Mononuclear cell (primary cell): Measurements from ENCODE around the gene INTS7. TPM values are rescaled to one million over a fixed set of nuclear protein-coding genes. Genes with fewer than 3 reads are reported as not detected.
"Not testable (repeated sequence)": the region's sequence is repeated elsewhere in the genome, so short reads cannot be mapped to it uniquely, and the experiment has no call there.

ENCODE experiments used
- H3K27me3 ChIP-seq: 2 replicates; pipeline ENCODE4 v1.6.0; 2011; ENCODE audit warnings: low read length, control low read depth; ENCODE audit not compliant: insufficient read depth
- H3K4me1 ChIP-seq: 2 replicates; pipeline ENCODE4 v1.5.1; 2011; ENCODE audit warnings: mild to moderate bottlenecking, low read length, control low read depth; ENCODE audit not compliant: insufficient read depth
- H3K4me3 ChIP-seq: 2 replicates; pipeline ENCODE4 v1.5.1; 2011; ENCODE audit warnings: mild to moderate bottlenecking, low read length, moderate library complexity
- H3K9me3 ChIP-seq: 2 replicates; pipeline ENCODE4 v1.5.1; 2011; ENCODE audit warnings: low read depth, mild to moderate bottlenecking, control low read depth, low read length
- total RNA-seq: library from RNA; depleted of rRNA; stranded (reverse); fragments of >200 nt; gene quantifications from one replicate; pipeline ENCODE4 v1.2.3, GENCODE V29; 2012

INTS7 gene
- total RNA-seq, 1 donor: 3.8 TPM

GRCh38 chr1:212012034-212012740 lies 23.2 kb downstream of the INTS7 start:
- Histone ChIP-seq H3K4me1 (no peaks in the 10 kb centered on the region), H3K4me3 (no peak overlapping the region), H3K9me3 (no peaks in the 10 kb centered on the region), H3K27me3 (no peaks in the 10 kb centered on the region)

DNA sequence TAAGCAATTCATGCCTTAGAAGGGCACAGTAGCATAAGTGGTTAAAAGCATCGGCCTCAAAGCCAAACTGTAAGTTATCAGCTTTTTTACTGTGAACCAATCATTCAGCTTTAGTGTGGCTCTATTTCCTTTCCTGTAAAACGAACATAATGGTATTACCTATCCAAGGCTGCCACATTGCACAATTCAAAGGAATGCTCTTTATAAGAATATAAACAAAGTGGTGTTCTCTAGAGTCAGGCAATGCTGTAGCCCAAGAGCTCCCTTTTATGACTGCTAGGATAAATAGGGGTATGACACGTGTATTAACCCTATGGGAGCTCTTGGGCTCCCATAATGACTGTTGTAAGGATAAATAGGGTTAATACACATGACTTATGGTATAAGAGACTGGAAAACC lies 25.4 kb downstream of the INTS7 start:
- no peaks in the 10 kb centered on the region for H3K9me3 ChIP-seq
- H3K4me1 ChIP-seq: no peaks in the 10 kb centered on the region
- H3K4me3 ChIP-seq: no peak overlapping the region
- H3K27me3 ChIP-seq: no peaks in the 10 kb centered on the region

- Histone ChIP-seq H3K27me3 (no peaks in the 10 kb centered on the region), H3K4me3 (no peak overlapping the region), H3K4me1 (no peaks in the 10 kb centered on the region), H3K9me3 (no peaks in the 10 kb centered on the region)
These were observed 25.8 kb downstream of the INTS7 start for GRCh38 chr1:212009561-212009960.

DNA sequence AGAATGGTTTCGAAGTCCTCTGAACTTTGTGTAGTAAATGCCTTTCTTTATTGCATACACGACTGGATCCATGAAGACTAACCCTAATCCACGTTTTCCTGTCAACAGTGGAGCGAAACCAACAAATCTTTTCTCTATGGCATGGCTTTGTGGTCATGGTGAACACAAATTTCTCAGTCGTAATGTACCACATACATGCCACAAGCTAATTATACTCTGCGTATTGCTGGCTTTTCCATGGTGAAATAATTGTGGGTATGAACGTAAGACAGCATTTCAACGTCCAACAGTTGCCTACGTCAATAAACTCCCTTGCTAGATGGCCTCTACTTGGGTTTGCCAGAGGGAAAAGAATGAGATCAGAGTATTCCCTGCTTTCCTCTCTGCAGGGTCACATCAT lies 27.5 kb downstream of the INTS7 start:
- no peaks in the 10 kb centered on the region for H3K27me3 ChIP-seq

DNA sequence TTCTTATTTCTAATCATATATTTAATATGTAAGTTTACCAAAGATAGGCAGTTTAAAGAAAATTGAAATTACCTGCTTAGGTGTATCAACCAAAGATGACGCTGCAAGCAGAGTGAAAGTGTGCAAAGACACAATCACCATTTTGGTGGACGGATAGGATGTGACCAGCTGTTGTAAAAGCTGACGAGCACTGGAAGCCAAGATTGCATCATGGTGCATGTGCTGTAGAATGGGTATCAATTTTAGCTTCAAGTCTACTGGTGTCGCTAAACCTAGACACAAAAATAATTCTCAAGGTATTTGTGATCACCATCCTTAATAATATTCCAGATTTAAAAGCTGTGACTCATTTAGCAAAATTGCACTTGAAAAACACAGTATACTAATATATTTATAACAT lies 28.2 kb downstream of the INTS7 start:
- no peaks in the 10 kb centered on the region for H3K27me3 ChIP-seq
- no peaks in the 10 kb centered on the region for H3K4me1 ChIP-seq
- H3K4me3 ChIP-seq: no peak overlapping the region
- H3K9me3 ChIP-seq: no peaks in the 10 kb centered on the region

More for the DNA sequence above, 27.5 kb downstream of the INTS7 start:
- Histone ChIP-seq H3K4me3 (no peak overlapping the region), H3K9me3 (no peaks in the 10 kb centered on the region), H3K4me1 (no peaks in the 10 kb centered on the region)

DNA sequence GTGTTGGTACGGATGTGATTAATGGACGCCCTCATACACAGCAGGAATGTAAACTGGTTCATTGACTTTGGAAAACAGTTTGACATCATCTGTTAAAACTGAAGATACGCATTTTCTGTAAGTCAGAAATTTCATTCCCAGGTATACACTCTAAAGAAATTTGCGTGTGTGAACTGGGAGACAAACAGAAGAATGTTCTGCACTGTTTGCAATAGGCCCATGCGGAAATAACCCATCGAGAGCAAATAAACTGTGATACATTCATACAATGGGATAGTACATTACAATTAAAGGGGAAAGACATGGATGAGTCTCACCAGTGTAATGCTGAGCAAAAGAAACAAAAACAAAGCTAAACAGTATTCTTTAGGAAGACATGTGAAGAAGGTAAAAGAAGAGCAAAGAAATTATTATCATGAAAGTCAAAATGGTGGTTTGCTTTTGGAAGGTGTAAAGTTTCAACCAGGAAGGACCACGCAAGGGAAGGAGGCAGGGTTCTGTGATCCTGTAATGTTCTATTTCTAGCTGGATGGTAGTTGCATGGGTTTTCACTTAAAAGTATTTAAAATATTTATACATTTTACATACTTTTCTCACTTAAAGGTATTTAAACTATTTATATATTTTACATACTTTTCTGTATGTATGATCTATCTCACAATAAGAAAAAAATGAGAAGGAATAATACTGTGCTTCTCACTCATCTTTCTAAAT lies 30.3 kb downstream of the INTS7 start:
- Histone ChIP-seq H3K9me3 (no peaks in the 10 kb centered on the region), H3K27me3 (no peaks in the 10 kb centered on the region), H3K4me1 (no peaks in the 10 kb centered on the region), H3K4me3 (no peak overlapping the region)

DNA sequence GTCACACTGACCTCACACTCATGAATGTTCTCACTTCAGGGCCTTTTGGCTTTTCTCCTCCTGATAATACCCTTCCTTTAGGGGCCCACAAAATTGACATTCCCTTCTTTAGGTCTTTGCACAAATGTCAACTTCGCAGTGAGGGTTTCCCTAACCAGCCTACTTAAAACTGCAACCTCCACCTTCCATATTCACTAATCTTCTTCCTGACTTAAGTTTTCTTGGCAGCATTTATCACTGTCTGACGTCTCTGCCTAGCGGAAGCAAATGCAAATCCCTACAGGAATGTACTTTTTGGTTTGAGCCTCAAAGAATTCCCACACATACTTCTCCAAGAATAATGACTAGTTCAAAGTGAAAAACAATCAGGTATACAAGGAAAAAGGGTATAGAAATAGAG lies 32.8 kb downstream of the INTS7 start:
- Histone ChIP-seq H3K27me3 (no peaks in the 10 kb centered on the region), H3K9me3 (no peaks in the 10 kb centered on the region), H3K4me3 (no peak overlapping the region), H3K4me1 (no peaks in the 10 kb centered on the region)

GRCh38 chr1:211997426-211997825 lies 37.9 kb downstream of the INTS7 start:
- H3K4me1 ChIP-seq, H3K27me3 ChIP-seq, H3K4me3 ChIP-seq, H3K9me3 ChIP-seq: not testable (repeated sequence)

- Histone ChIP-seq H3K27me3 (no peaks in the 10 kb centered on the region), H3K4me3 (no peak overlapping the region), H3K4me1 (no peaks in the 10 kb centered on the region), H3K9me3 (no peaks in the 10 kb centered on the region)
These were observed 43.7 kb downstream of the INTS7 start for GRCh38 chr1:211991695-211992094.

DNA sequence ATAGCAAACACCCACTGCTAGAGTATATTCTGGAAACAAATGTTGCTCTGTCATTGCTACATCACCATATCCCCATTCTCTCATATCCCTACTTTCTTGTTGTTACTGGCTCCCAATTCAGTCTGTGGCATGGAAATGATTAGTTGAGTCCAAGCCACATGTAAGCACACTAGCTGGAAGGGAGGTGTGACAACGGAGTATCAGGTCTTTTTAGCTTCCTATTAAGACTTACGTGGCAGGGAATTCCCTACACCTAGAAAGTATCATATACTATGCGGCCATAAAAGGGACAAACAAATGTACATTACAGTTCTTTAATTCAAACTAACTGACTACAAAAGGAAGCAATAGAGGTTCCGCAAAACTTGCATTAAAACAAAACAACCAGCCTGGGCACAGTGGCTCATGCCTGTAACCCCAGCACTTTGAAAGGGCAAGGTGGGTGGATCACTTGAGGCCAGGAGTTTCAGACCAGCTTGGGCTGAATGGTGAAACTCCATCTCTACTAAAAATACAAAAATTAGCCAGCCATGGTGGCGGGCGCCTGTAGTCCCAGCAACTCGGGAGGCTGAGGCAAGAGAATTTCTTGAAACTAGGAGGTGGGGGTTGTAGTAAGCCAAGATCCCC lies 48.6 kb downstream of the INTS7 start:
- Histone ChIP-seq H3K4me3 (no peak overlapping the region), H3K9me3 (no peaks in the 10 kb centered on the region), H3K4me1 (no peaks in the 10 kb centered on the region), H3K27me3 (no peaks in the 10 kb centered on the region)

DNA sequence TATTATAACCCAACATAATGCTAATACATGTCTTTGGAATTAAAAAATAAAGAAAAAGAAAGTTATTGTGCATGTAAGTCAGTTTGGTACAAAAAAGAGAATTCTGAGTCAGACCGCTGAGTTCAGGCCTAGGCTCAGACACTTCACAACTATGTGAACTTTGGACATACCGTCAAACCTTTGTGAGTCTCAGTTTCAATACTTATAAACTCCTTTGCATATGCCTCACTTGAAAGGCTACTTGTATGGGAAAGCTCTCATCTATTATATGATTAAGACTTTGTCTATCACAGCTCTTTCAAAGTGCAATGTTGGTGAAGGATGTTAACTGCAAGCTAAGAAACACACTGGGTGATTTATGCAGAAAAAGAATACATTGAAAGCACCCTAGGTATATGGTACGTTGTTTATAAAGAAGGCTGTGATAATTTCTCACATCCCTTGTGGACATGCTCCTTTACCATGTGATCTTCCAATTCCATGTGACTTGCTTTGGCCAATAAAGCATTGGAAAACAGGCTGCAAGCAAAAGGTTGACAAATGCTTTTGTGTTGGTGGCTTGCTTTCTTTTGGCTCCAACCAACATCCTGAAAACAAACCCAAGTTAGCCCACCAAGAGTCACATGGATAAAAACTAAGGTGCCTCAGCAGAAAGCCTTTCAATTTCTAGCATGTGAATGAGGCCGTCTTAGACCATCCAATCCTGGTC lies 49.6 kb downstream of the INTS7 start:
- no peaks in the 10 kb centered on the region for H3K27me3 ChIP-seq
- no peaks in the 10 kb centered on the region for H3K4me1 ChIP-seq
- H3K9me3 ChIP-seq: no peaks in the 10 kb centered on the region
- no peak overlapping the region for H3K4me3 ChIP-seq

- Histone ChIP-seq H3K27me3 (no peaks in the 10 kb centered on the region), H3K4me1 (no peaks in the 10 kb centered on the region), H3K9me3 (no peaks in the 10 kb centered on the region), H3K4me3 (no peak overlapping the region)
These were observed 56.8 kb downstream of the INTS7 start for GRCh38 chr1:211978596-211978995.

DNA sequence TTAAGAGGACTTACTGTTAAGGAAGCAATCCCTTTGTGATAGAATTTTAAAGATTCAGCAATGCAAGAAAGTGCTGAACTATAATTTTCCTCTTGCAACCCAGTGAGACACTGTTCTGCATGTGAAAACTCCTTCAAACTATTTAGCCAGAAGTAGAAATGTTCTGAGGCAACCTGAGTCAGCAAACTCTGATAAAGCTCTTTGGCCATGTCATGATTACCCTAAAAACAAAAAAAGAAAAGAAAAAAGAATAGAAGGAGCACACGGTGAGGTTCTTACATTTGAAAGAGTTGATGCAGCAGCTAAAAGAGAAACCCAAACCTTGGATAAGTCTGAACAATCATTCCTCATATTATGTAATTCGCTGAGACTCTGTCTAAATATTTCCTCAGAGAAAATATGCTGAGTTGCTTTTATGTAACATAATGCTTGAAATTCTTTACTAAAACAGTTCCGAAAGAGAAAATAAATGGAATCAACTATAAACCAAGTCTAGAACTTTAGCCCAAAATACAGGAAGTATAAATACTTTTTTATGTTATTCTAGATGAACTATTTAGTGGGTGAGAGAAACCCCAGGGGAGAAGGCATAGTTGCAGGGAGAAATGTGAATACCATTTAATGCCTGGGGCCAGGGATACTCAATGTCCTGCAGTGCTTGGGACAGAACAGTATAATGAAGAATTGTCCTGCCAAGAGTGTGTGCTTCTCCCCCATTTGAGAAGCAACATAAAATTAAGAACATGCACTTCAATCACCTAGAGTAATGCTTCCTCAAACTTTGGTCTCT lies 60.0 kb downstream of the INTS7 start:
- Histone ChIP-seq H3K4me1 (no peaks in the 10 kb centered on the region), H3K9me3 (no peaks in the 10 kb centered on the region), H3K4me3 (no peak overlapping the region), H3K27me3 (no peaks in the 10 kb centered on the region)

- Histone ChIP-seq H3K4me3 (no peak overlapping the region), H3K27me3 (no peaks in the 10 kb centered on the region), H3K4me1 (no peaks in the 10 kb centered on the region), H3K9me3 (no peaks in the 10 kb centered on the region)
These were observed 61.8 kb downstream of the INTS7 start for GRCh38 chr1:211973541-211973940.
